ENCODE results near the gene NELL2.

NELL2 gene

GRCh38 chr12:44812062-44812461 is 64.1 kb downstream of the NELL2 start:
- TF ChIP-seq ZFX (IDR thresholded peaks at IDR 0.05) (no peak), CTCF (conservative IDR thresholded peaks at IDR 0.05) (peak; percentile 24)
- no peak overlapping the region for H3K27ac ChIP-seq

- no peak overlapping the region for H3K27ac ChIP-seq
- TF ChIP-seq ZFX (IDR thresholded peaks at IDR 0.05), result no peak
- no peak for TF ChIP-seq CTCF (conservative IDR thresholded peaks at IDR 0.05)
These were observed 72.0 kb downstream of the NELL2 start for GRCh38 chr12:44804068-44804467.

- no peak overlapping the region for H3K27ac ChIP-seq
- TF ChIP-seq CTCF (conservative IDR thresholded peaks at IDR 0.05), result no peak
- no peak for TF ChIP-seq ZFX (IDR thresholded peaks at IDR 0.05)
These were observed 80.1 kb downstream of the NELL2 start for GRCh38 chr12:44795970-44796369.

- TF ChIP-seq CTCF (conservative IDR thresholded peaks at IDR 0.05) (no peak), ZFX (IDR thresholded peaks at IDR 0.05) (no peak)
- H3K27ac ChIP-seq, result no peak overlapping the region
These were observed 87.4 kb downstream of the NELL2 start for GRCh38 chr12:44788731-44789130.

- TF ChIP-seq ZFX (IDR thresholded peaks at IDR 0.05), result no peak
- TF ChIP-seq CTCF (conservative IDR thresholded peaks at IDR 0.05), result no peak
- no peak overlapping the region for H3K27ac ChIP-seq
These were observed 95.8 kb downstream of the NELL2 start for GRCh38 chr12:44780221-44780790.

- TF ChIP-seq ZFX (IDR thresholded peaks at IDR 0.05) (no peak), CTCF (conservative IDR thresholded peaks at IDR 0.05) (no peak)
- no peak overlapping the region for H3K27ac ChIP-seq
These were observed 96.3 kb downstream of the NELL2 start for GRCh38 chr12:44779766-44780165.

GRCh38 chr12:44778863-44779262 is 97.3 kb downstream of the NELL2 start:
- 0 out of 2 replicates have a peak, but pooled peaks have one; percentile 4 for TF ChIP-seq CTCF (conservative IDR thresholded peaks at IDR 0.05)
- no peak for TF ChIP-seq ZFX (IDR thresholded peaks at IDR 0.05)
- no peak overlapping the region for H3K27ac ChIP-seq
